OCI-LY3 (cell line): ENCODE data around the gene CDR2L.

Source experiments
- EZH2phosphoT487 ChIP-seq: fragments of 200-600 bp; shearing (Covaris generic); IDR thresholded peaks from 2 replicates; pipeline ENCODE4 v1.6.1; 2018; ENCODE audit warnings: antibody characterized with exemption, mixed run types, low read depth
- TF ChIP-seq, protein P1 (sequence below): fragments of 200-600, 300-600 bp; sonication (generic); IDR thresholded peaks from 2 replicates; pipeline ENCODE4 v1.5.1; 2014; ENCODE audit warnings: antibody characterized with exemption, low read length, low read depth

- TF ChIP-seq, protein P1, sequence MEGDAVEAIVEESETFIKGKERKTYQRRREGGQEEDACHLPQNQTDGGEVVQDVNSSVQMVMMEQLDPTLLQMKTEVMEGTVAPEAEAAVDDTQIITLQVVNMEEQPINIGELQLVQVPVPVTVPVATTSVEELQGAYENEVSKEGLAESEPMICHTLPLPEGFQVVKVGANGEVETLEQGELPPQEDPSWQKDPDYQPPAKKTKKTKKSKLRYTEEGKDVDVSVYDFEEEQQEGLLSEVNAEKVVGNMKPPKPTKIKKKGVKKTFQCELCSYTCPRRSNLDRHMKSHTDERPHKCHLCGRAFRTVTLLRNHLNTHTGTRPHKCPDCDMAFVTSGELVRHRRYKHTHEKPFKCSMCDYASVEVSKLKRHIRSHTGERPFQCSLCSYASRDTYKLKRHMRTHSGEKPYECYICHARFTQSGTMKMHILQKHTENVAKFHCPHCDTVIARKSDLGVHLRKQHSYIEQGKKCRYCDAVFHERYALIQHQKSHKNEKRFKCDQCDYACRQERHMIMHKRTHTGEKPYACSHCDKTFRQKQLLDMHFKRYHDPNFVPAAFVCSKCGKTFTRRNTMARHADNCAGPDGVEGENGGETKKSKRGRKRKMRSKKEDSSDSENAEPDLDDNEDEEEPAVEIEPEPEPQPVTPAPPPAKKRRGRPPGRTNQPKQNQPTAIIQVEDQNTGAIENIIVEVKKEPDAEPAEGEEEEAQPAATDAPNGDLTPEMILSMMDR = no peak
- TF ChIP-seq EZH2phosphoT487 = no peak
Observed at GRCh38 chr17:74964246-74964761, 23.1 kb upstream of the CDR2L start.
